Ovary (tissue), 9 donors: Measurements from ENCODE around the gene MAN2A2. TPM values are rescaled to one million over a fixed set of nuclear protein-coding genes. Genes with fewer than 3 reads are reported as not detected.

ENCODE experiments used
- DNase-seq, 5 donors: peaks; one replicate each; pipeline ENCODE4 v3.0.0-alpha.2; 2019 to 2020
- H3K27ac ChIP-seq, 2 donors: fragments of 200-600 bp; one replicate each; pipeline versions ENCODE4 v1.5.1 to v1.8.0; 2019 to 2022
- H3K27me3 ChIP-seq: fragments of 200-600 bp; one replicate; pipeline ENCODE4 v1.8.0; 2022
- H3K36me3 ChIP-seq: fragments of 200-600 bp; sonication (generic); one replicate; pipeline ENCODE4 v1.5.1; 2019
- H3K4me1 ChIP-seq: one replicate; pipeline ENCODE4 v1.8.1; 2013; ENCODE audit warnings: mild to moderate bottlenecking, moderate library complexity; ENCODE audit not compliant: insufficient read depth
- H3K4me3 ChIP-seq: fragments of 200-600 bp; sonication (generic); one replicate; pipeline ENCODE4 v1.5.1; 2017
- H3K9me3 ChIP-seq, 2 donors: fragments of 200-600 bp in 1 of 2; sonication (generic) in 1 of 2; one replicate each; pipeline versions ENCODE4 v1.5.1 to v1.8.1; 2013 to 2019; ENCODE audit warnings: mild to moderate bottlenecking in 1 of 2, moderate library complexity in 1 of 2
- CTCF ChIP-seq, 3 donors: fragments of 450-650 bp in 2 of 3; fragments of 200-600 bp in 1 of 3; IDR thresholded peaks; one replicate each; pipeline versions ENCODE4 v1.5.1 to v1.8.0; 2016 to 2022; ENCODE audit warnings: antibody characterized with exemption in 3 of 3, mild to moderate bottlenecking in 1 of 3
- EP300 ChIP-seq: sonication (generic); formaldehyde crosslinking; IDR thresholded peaks from one replicate; pipeline ENCODE4 v1.6.1; 2017; ENCODE audit warnings: antibody characterized with exemption
- POLR2A ChIP-seq: fragments of 450-650 bp; IDR thresholded peaks from one replicate; pipeline ENCODE4 v1.6.1; 2017; ENCODE audit warnings: antibody characterized with exemption, mild to moderate bottlenecking, moderate library complexity
- WGBS, 3 donors: extraction: QIAGEN DNeasy Blood & Tissue Kit in 1 of 3; methylation state at CpG; one replicate each; pipeline versions ENCODE4 v1.1.5 to v1.1.7; 2013 to 2017; 5-methylcytosine and 5-hydroxymethylcytosine counted together
- intact Hi-C, 4 donors: fragments of 100-400 bp; cut with DNase I; formaldehyde crosslinking; loops; one replicate each; pipeline versions ENCODE4 v1.11.0 to v1.15.1; 2022 to 2023
- polyA plus RNA-seq, 2 donors: library from polyadenylated mRNA; stranded (reverse); fragments of 200-250 nt in 1 of 2; fragments of 350-450 nt in 1 of 2; fragmentation: Illumina TruSeq in 1 of 2; extraction: RNeasy Lipid Tissue Mini Kit (QIAGEN cat#74804) in 1 of 2; gene quantifications; one replicate each; pipeline ENCODE4 v1.2.3, GENCODE V29; 2013 to 2014
- total RNA-seq, 7 donors: library from RNA; depleted of rRNA in 2 of 7; stranded (reverse); fragments of >200 nt in 2 of 7; fragmentation: NEBNext Ultra II Directional in 3 of 7; extraction: Animal tissue kit (Norgen Biotek cat#: 25700) in 3 of 7; gene quantifications; one replicate each; pipeline versions ENCODE4 v1.1.0 to v1.2.4, GENCODE V29; 2016 to 2023
- donor health status: DM: no; HTN: no; CAD: no; lungs with moderate emphysema.
- donor health status: DM: no; HTN: no; CAD: no.
- donor health status: Bipolar disorder and iron deficiency.
- donor health status: DM: yes; HTN: yes; CAD: no.
- donor health status: DM: no; HTN: no; CAD: no.
- donor health status: DM: yes; HTN: yes; CAD: no.

The MAN2A2 gene
- total and polyA plus RNA-seq, 9 donors, result 25.3 to 66.5 (median 31.2) TPM

GRCh38 chr15:90913398-90913944, 10.4 kb downstream of the MAN2A2 start:
- DNase-seq, result no peak
- 88 to 93% (median 89%) methylated on average over 12 of the region's 12 CpGs for WGBS, 3 donors
- intact Hi-C loops, result no loop called here
- no peaks in the 10 kb centered on the region for H3K4me1 ChIP-seq
- no peaks in the 10 kb centered on the region for H3K27me3 ChIP-seq
- no peak overlapping the region for H3K27ac ChIP-seq
- H3K36me3 ChIP-seq, result no peaks in the 10 kb centered on the region
- TF ChIP-seq EP300, result no peak
- no peak for TF ChIP-seq CTCF (IDR thresholded peaks at IDR 0.05)
- TF ChIP-seq POLR2A, result no peak
- H3K9me3 ChIP-seq, result no peaks in the 10 kb centered on the region
- no peak overlapping the region for H3K4me3 ChIP-seq

GRCh38 chr15:90914305-90915080, 11.4 kb downstream of the MAN2A2 start:
- TF ChIP-seq EP300 (no peak), CTCF (IDR thresholded peaks at IDR 0.05) (no peak), POLR2A (no peak)
- H3K36me3 ChIP-seq, result no peaks in the 10 kb centered on the region
- H3K4me3 ChIP-seq, result no peak overlapping the region
- intact Hi-C loops, result no loop called here
- DNase-seq, result no peak
- H3K4me1 ChIP-seq, result no peaks in the 10 kb centered on the region
- no peaks in the 10 kb centered on the region for H3K27me3 ChIP-seq
- 90 to 92% (median 92%) methylated on average over 22 of the region's 22 CpGs for WGBS, 3 donors
- H3K27ac ChIP-seq, result no peak overlapping the region
- H3K9me3 ChIP-seq, result no peaks in the 10 kb centered on the region

- no peaks in the 10 kb centered on the region for H3K36me3 ChIP-seq
- DNase-seq, result no peak
- WGBS, 3 donors, result 76 to 79% (median 77%) methylated on average over 7 of the region's 7 CpGs
Observed at GRCh38 chr15:90915216-90915807, 12.2 kb downstream of the MAN2A2 start.

GRCh38 chr15:90915808-90916440, 12.8 kb downstream of the MAN2A2 start:
- H3K4me1 ChIP-seq, result no peaks in the 10 kb centered on the region
- H3K9me3 ChIP-seq, result no peaks in the 10 kb centered on the region
- H3K36me3 ChIP-seq, result no peaks in the 10 kb centered on the region
- no peak overlapping the region for H3K4me3 ChIP-seq
- no peak overlapping the region for H3K27ac ChIP-seq
- TF ChIP-seq POLR2A (no peak), EP300 (no peak), CTCF (IDR thresholded peaks at IDR 0.05) (no peak)
- DNase-seq, result peak in 3 of 5 donors; percentile 35 to 55 (median 54)
- intact Hi-C loops, result no loop called here
- no peaks in the 10 kb centered on the region for H3K27me3 ChIP-seq
- 64 to 71% (median 65%) methylated on average over 25 of the region's 25 CpGs for WGBS, 3 donors

More at GRCh38 chr15:90915216-90915807, 12.2 kb downstream of the MAN2A2 start:
- H3K4me3 ChIP-seq, result no peak overlapping the region
- no peaks in the 10 kb centered on the region for H3K27me3 ChIP-seq
- no peak for TF ChIP-seq POLR2A
- H3K4me1 ChIP-seq, result no peaks in the 10 kb centered on the region
- no peak overlapping the region for H3K27ac ChIP-seq
- intact Hi-C loops, result no loop called here
- H3K9me3 ChIP-seq, result no peaks in the 10 kb centered on the region
